B cell (primary cell): ENCODE results near the gene SPATA19. TPM values are rescaled to one million over a fixed set of nuclear protein-coding genes. Genes with fewer than 3 reads are reported as not detected.

ENCODE experiments used
- ATAC-seq: fragments of 200-7000 bp; cut with Tn5 transposase; one replicate; pipeline ENCODE4 v1.10.0; 2021; ENCODE audit warnings: low read depth, mild to moderate bottlenecking, moderate number of reproducible peaks, moderate library complexity
- CTCF ChIA-PET: fragments of 350-600 bp; sonication (Branson Sonifier 250); formaldehyde crosslinking; loops from one replicate; lab custom pipeline; 2021; ENCODE audit warnings: antibody characterized with exemption, inconsistent platforms; lab: Charles Lee
- POLR2A ChIA-PET: fragments of 350-600 bp; sonication (Branson Sonifier 250); formaldehyde crosslinking; loops from one replicate; lab custom pipeline; 2021; ENCODE audit warnings: antibody characterized with exemption; lab: Charles Lee
- DNase-seq: peaks from one replicate; pipeline ENCODE4 v3.0.0; 2013
- H2AFZ ChIP-seq: 2 replicates; pipeline ENCODE4 v1.6.1; 2012; ENCODE audit warnings: mild to moderate bottlenecking, low read depth, low read length; ENCODE audit not compliant: insufficient read depth, poor library complexity, severe bottlenecking
- H3K27ac ChIP-seq, 2 donors: 1 replicate in 1 of 2; 2 replicates in 1 of 2; pipeline ENCODE4 v1.5.1; 2012 to 2013; ENCODE audit warnings: low read length in 2 of 2, mild to moderate bottlenecking in 2 of 2, moderate library complexity in 1 of 2
- H3K27me3 ChIP-seq, 4 experiments: fragments of 200-600 bp in 1 of 4; sonication (generic) in 1 of 4; replicated peaks in 1 of 4; 1 replicate in 2 of 4; 2 replicates in 2 of 4; pipeline versions ENCODE4 v1.6.1 to v1.7.0; 2013 to 2016; ENCODE audit warnings: low read length in 3 of 4, mild to moderate bottlenecking in 2 of 4, mixed read lengths in 1 of 4, moderate library complexity in 1 of 4; ENCODE audit not compliant: insufficient read depth in 4 of 4, control insufficient read depth in 3 of 4; ENCODE audit errors: control extremely low read depth in 1 of 4
- H3K36me3 ChIP-seq, 2 experiments: replicated peaks in 1 of 2; 1 replicate in 1 of 2; 2 replicates in 1 of 2; pipeline versions ENCODE4 v1.6.1 to v1.7.1; 2013; ENCODE audit warnings: low read length in 1 of 2; ENCODE audit not compliant: insufficient read depth in 2 of 2, control insufficient read depth in 1 of 2; ENCODE audit errors: control extremely low read depth in 1 of 2, extremely low read depth in 1 of 2
- H3K4me1 ChIP-seq, 2 donors: fragments of 200-600 bp in 1 of 2; sonication (generic) in 1 of 2; 1 replicate in 1 of 2; 2 replicates in 1 of 2; pipeline versions ENCODE4 v1.5.1 to v1.6.1; 2013 to 2017; ENCODE audit warnings: low read length in 2 of 2; ENCODE audit not compliant: control insufficient read depth in 2 of 2, insufficient read depth in 2 of 2
- H3K4me2 ChIP-seq: replicated peaks from 2 replicates; pipeline ENCODE3; 2012; ENCODE audit warnings: mild to moderate bottlenecking, low read depth, low read length; ENCODE audit not compliant: poor library complexity, severe bottlenecking
- H3K4me3 ChIP-seq, 5 experiments: fragments of 200-600 bp in 1 of 5; sonication (generic) in 1 of 5; 1 replicate in 3 of 5; 2 replicates in 2 of 5; pipeline versions ENCODE4 v1.5.1 to v1.7.0; 2011 to 2016; ENCODE audit warnings: low read length in 4 of 5, mild to moderate bottlenecking in 4 of 5, low read depth in 2 of 5, control low read depth in 1 of 5, moderate library complexity in 1 of 5; ENCODE audit not compliant: insufficient read depth in 1 of 5; ENCODE audit errors: control extremely low read depth in 1 of 5, extremely low read depth in 1 of 5
- H3K79me2 ChIP-seq: fragments of 200-600 bp; sonication (generic); one replicate; pipeline ENCODE4 v1.6.0; 2016; ENCODE audit warnings: low read length; ENCODE audit not compliant: control insufficient read depth, insufficient read depth
- H3K9ac ChIP-seq: fragments of 200-600 bp; sonication (generic); 2 replicates; pipeline ENCODE4 v1.6.1; 2017; ENCODE audit warnings: mild to moderate bottlenecking, low read length, moderate library complexity
- H3K9me3 ChIP-seq, 3 donors: one replicate each; pipeline versions ENCODE4 v1.6.1 to v1.7.1; 2013; ENCODE audit warnings: low read length in 2 of 3; ENCODE audit not compliant: control insufficient read depth in 2 of 3, insufficient read depth in 1 of 3; ENCODE audit errors: control extremely low read depth in 1 of 3
- H4K20me1 ChIP-seq: 2 replicates; pipeline ENCODE4 v1.6.0; 2012; ENCODE audit warnings: mild to moderate bottlenecking, low read length; ENCODE audit not compliant: insufficient read depth, control insufficient read depth, poor library complexity, severe bottlenecking
- H3K27ac Mint-ChIP-seq: one replicate; pipeline ENCODE4 v1.8.0; 2021; ENCODE audit warnings: mixed read lengths
- H3K27me3 Mint-ChIP-seq: one replicate; pipeline ENCODE4 v1.8.0; 2021; ENCODE audit warnings: mixed read lengths
- H3K4me1 Mint-ChIP-seq: one replicate; pipeline ENCODE4 v1.8.0; 2021; ENCODE audit warnings: mixed read lengths
- H3K4me3 Mint-ChIP-seq: one replicate; pipeline ENCODE4 v1.8.0; 2021; ENCODE audit warnings: mixed read lengths
- H3K9me3 Mint-ChIP-seq: one replicate; pipeline ENCODE4 v1.8.0; 2022; ENCODE audit warnings: mixed read lengths; ENCODE audit not compliant: insufficient read depth
- EZH2 ChIP-seq: IDR thresholded peaks from 2 replicates; pipeline ENCODE4 v1.6.1; 2012; ENCODE audit warnings: borderline replicate concordance, low read depth, mild to moderate bottlenecking, moderate library complexity, low read length; ENCODE audit not compliant: insufficient read depth, poor library complexity, severe bottlenecking
- WGBS: methylation state at CpG from one replicate; pipeline ENCODE4 v1.1.5; 2013; ENCODE audit warnings: missing lambda C conversion rate; ENCODE audit not compliant: insufficient coverage; 5-methylcytosine and 5-hydroxymethylcytosine counted together
- intact Hi-C: fragments of 100-400 bp; cut with micrococcal nuclease; formaldehyde crosslinking; loops from one replicate; pipeline ENCODE4 v1.10.0; 2022
- polyA plus RNA-seq: library from polyadenylated mRNA; depleted of rRNA; stranded (reverse); fragments of >200 nt; gene quantifications from 2 replicates; pipeline ENCODE4 v1.2.3, GENCODE V29; 2012
- total RNA-seq, 2 donors: library from RNA; stranded (reverse); fragments of 120-200 nt in 1 of 2; gene quantifications; 1 replicate in 1 of 2; 2 replicates in 1 of 2; pipeline versions ENCODE4 v1.2.3 to v1.2.4, GENCODE V29; 2013 to 2022
- TF ChIP-seq, protein P1 (sequence below): fragments of 200-600 bp; IDR thresholded peaks from one replicate; pipeline ENCODE4 v1.8.0; 2022; ENCODE audit warnings: antibody characterized with exemption, mild to moderate bottlenecking

The SPATA19 gene
- total and polyA plus RNA-seq, 2 donors (not counting 1 experiment from before 2014, with no cell fraction given) = not detected

DNA sequence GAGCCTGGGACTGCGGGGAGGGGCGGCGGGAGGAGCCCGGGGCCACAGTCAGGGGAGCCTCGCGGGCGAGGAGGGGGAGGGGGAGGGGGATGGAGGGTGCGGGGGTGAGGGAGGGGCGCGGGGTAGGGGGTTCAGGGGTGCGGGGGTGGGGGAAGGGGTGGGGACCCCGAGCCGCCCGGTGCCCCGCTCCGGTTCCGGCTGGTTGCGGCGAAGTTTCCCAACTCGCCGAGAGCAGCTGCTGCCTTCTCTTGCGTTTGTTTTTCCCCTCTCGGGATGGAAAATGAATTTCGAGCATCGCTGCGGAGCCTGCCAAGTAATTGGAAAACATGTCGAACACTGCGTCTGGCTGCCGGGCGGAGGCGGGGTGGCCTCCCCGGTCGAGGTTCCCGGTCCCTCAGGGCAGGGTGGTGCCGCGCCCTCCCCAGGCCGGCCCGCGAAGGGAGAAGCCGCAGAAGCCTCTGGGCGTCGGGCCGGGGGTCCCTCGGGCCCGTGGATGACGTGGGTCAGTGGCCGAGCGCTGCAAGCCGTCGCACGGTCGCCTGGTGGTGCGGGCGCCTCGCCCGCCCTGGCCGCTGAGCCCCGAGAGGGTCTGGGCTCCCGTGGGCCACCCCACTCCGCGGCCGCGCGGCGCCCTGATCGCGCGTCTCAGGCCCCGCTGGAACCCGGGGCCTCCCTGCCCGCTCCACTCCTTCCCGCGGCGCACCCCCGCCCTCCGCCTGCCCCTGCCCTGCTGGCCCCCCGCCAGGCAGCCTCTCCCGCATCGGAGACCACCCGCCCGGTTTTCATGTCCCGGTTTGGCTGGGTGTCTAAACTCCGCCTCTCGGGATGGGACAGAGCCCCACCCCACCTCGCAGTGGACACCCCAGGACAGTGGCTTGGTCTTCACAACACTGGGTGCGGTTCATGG is 12.1 kb downstream of the SPATA19 start:
- no peak for ATAC-seq
- no peak for TF ChIP-seq EZH2
- TF ChIP-seq, protein P1, sequence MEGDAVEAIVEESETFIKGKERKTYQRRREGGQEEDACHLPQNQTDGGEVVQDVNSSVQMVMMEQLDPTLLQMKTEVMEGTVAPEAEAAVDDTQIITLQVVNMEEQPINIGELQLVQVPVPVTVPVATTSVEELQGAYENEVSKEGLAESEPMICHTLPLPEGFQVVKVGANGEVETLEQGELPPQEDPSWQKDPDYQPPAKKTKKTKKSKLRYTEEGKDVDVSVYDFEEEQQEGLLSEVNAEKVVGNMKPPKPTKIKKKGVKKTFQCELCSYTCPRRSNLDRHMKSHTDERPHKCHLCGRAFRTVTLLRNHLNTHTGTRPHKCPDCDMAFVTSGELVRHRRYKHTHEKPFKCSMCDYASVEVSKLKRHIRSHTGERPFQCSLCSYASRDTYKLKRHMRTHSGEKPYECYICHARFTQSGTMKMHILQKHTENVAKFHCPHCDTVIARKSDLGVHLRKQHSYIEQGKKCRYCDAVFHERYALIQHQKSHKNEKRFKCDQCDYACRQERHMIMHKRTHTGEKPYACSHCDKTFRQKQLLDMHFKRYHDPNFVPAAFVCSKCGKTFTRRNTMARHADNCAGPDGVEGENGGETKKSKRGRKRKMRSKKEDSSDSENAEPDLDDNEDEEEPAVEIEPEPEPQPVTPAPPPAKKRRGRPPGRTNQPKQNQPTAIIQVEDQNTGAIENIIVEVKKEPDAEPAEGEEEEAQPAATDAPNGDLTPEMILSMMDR = no peak
- no peaks in the 10 kb centered on the region for H3K4me1 Mint-ChIP-seq
- no peak overlapping the region for H3K4me2 ChIP-seq
- intact Hi-C loops = loop anchor here (10.0 kb wide), 1 partner anchor 698 kb away; no protein-coding TSS in a partner anchor
- no peaks in the 10 kb centered on the region for H3K4me1 ChIP-seq
- H3K4me3 Mint-ChIP-seq = no peak overlapping the region
- H4K20me1 ChIP-seq = no peaks in the 10 kb centered on the region
- H3K27ac ChIP-seq = no peak overlapping the region
- no peaks in the 10 kb centered on the region for H3K27me3 Mint-ChIP-seq
- ChIA-PET CTCF (interaction anchor here (0.9 kb wide), 1 partner anchor 698 kb away, joined by 3 read pairs; no protein-coding TSS in a partner anchor), POLR2A (no interaction called here)
- no peaks in the 10 kb centered on the region for H3K36me3 ChIP-seq
- no peak for DNase-seq
- no peak overlapping the region for H3K4me3 ChIP-seq
- 92% methylated on average over 71 of the region's 86 CpGs for WGBS
- no peaks in the 10 kb centered on the region for H3K79me2 ChIP-seq
- peaks cover 0 to 2% (median 0%) of the 10 kb centered on the region in 4 experiments for H3K27me3 ChIP-seq
- H3K9ac ChIP-seq = no peak overlapping the region
- H3K27ac Mint-ChIP-seq = no peak overlapping the region
- no peak overlapping the region for H2AFZ ChIP-seq
- no peaks in the 10 kb centered on the region for H3K9me3 Mint-ChIP-seq
- H3K9me3 ChIP-seq = peaks cover 0 to 11% (median 0%) of the 10 kb centered on the region in 3 donors
